ENCODE measurements around the gene CRTAP. TPM values are rescaled to one million over a fixed set of nuclear protein-coding genes. Genes with fewer than 3 reads are reported as not detected.

Gene CRTAP
- total and polyA plus RNA-seq, 2 of the 13 experiments (the other 11 are each of a cell fraction or from before 2014, with no cell fraction given): 54.2 to 119 TPM

DNA sequence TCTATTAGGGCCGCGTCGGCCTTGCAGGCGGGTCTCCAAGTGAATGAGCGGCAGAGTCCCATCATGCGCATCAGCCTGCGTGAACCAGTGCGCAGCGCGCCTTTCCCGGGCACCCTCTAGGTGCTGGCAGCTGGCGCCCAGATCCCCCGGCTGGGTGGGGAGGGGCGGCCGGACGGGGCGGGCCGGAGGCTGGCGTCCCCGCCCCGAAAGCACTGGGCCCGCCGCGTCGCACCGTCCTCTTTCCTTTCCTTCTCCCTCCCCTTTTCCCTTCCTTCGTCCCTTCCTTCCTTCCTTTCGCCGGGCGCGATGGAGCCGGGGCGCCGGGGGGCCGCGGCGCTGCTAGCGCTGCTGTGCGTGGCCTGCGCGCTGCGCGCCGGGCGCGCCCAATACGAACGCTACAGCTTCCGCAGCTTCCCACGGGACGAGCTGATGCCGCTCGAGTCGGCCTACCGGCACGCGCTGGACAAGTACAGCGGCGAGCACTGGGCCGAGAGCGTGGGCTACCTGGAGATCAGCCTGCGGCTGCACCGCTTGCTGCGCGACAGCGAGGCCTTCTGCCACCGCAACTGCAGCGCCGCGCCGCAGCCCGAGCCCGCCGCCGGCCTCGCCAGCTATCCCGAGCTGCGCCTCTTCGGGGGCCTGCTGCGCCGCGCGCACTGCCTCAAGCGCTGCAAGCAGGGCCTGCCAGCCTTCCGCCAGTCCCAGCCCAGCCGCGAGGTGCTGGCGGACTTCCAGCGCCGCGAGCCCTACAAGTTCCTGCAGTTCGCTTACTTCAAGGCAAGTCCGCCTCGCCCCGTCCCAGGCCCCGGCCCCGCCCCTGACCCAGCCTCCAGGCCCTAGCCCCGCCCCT is at the start of gene CRTAP (continued):
- TF ChIP-seq, protein P1, sequence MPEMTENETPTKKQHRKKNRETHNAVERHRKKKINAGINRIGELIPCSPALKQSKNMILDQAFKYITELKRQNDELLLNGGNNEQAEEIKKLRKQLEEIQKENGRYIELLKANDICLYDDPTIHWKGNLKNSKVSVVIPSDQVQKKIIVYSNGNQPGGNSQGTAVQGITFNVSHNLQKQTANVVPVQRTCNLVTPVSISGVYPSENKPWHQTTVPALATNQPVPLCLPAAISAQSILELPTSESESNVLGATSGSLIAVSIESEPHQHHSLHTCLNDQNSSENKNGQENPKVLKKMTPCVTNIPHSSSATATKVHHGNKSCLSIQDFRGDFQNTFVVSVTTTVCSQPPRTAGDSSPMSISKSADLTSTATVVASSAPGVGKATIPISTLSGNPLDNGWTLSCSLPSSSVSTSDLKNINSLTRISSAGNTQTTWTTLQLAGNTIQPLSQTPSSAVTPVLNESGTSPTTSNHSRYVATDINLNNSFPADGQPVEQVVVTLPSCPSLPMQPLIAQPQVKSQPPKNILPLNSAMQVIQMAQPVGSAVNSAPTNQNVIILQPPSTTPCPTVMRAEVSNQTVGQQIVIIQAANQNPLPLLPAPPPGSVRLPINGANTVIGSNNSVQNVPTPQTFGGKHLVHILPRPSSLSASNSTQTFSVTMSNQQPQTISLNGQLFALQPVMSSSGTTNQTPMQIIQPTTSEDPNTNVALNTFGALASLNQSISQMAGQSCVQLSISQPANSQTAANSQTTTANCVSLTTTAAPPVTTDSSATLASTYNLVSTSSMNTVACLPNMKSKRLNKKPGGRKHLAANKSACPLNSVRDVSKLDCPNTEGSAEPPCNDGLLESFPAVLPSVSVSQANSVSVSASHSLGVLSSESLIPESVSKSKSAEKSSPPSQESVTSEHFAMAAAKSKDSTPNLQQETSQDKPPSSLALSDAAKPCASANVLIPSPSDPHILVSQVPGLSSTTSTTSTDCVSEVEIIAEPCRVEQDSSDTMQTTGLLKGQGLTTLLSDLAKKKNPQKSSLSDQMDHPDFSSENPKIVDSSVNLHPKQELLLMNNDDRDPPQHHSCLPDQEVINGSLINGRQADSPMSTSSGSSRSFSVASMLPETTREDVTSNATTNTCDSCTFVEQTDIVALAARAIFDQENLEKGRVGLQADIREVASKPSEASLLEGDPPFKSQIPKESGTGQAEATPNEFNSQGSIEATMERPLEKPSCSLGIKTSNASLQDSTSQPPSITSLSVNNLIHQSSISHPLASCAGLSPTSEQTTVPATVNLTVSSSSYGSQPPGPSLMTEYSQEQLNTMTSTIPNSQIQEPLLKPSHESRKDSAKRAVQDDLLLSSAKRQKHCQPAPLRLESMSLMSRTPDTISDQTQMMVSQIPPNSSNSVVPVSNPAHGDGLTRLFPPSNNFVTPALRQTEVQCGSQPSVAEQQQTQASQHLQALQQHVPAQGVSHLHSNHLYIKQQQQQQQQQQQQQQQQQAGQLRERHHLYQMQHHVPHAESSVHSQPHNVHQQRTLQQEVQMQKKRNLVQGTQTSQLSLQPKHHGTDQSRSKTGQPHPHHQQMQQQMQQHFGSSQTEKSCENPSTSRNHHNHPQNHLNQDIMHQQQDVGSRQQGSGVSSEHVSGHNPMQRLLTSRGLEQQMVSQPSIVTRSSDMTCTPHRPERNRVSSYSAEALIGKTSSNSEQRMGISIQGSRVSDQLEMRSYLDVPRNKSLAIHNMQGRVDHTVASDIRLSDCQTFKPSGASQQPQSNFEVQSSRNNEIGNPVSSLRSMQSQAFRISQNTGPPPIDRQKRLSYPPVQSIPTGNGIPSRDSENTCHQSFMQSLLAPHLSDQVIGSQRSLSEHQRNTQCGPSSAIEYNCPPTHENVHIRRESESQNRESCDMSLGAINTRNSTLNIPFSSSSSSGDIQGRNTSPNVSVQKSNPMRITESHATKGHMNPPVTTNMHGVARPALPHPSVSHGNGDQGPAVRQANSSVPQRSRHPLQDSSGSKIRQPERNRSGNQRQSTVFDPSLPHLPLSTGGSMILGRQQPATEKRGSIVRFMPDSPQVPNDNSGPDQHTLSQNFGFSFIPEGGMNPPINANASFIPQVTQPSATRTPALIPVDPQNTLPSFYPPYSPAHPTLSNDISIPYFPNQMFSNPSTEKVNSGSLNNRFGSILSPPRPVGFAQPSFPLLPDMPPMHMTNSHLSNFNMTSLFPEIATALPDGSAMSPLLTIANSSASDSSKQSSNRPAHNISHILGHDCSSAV (CRISPR knock-in tag; IDR thresholded peaks at IDR 0.05; ENCODE audit: borderline replicate concordance): no peak
- TF ChIP-seq LCORL (IDR thresholded peaks at IDR 0.05) (no peak), LCORL (CRISPR knock-in tag; IDR thresholded peaks at IDR 0.05) (0 out of 2 replicates have a peak, but pooled peaks have one; percentile 12), SSRP1 (CRISPR knock-in tag; IDR thresholded peaks at IDR 0.05) (no peak), POLR2AphosphoS5 (IDR thresholded peaks at IDR 0.05; ENCODE audit: low read depth, low read length) (peak; percentile 59), HNRNPLL (IDR thresholded peaks at IDR 0.05; ENCODE audit: low read depth, low read length, poor library complexity, severe bottlenecking) (peak; percentile 98), ELF1 (CRISPR knock-in tag; IDR thresholded peaks at IDR 0.05) (no peak; the same call in 1 of the 2 replicates), CREB3 (CRISPR knock-in tag; IDR thresholded peaks at IDR 0.05) (no peak), TFAP4 (IDR thresholded peaks at IDR 0.05; ENCODE audit: borderline replicate concordance, low read depth) (peak; percentile 49; the same call in 1 of the 2 replicates), ZNF781 (CRISPR knock-in tag; IDR thresholded peaks at IDR 0.05; ENCODE audit: borderline replicate concordance, not compliant biosample characterization) (no peak), ZNF589 (CRISPR knock-in tag; conservative IDR thresholded peaks at IDR 0.05) (no peak), CCAR2 (optimal IDR thresholded peaks at IDR 0.05; ENCODE audit: low read depth, low read length) (no peak), RBM39 (IDR thresholded peaks at IDR 0.05; ENCODE audit: low read depth, low read length, poor library complexity, severe bottlenecking) (no peak), CCDC6 (CRISPR knock-in tag; IDR thresholded peaks at IDR 0.05) (peak; percentile 89), ZNF292 (CRISPR knock-in tag; IDR thresholded peaks at IDR 0.05; ENCODE audit: borderline replicate concordance, low read depth) (no peak), ZFYVE20 (CRISPR knock-in tag; IDR thresholded peaks at IDR 0.05; ENCODE audit: borderline replicate concordance, low read depth) (peak; percentile 25; the same call in 1 of the 2 replicates), REXO4 (CRISPR knock-in tag; IDR thresholded peaks at IDR 0.05; ENCODE audit: borderline replicate concordance) (no peak), ZNF296 (CRISPR knock-in tag; conservative IDR thresholded peaks at IDR 0.05) (0 out of 2 replicates have a peak, but pooled peaks have one; percentile 49), ZNF253 (CRISPR knock-in tag; IDR thresholded peaks at IDR 0.05; ENCODE audit: borderline replicate concordance) (no peak)

Data from HepG2 (cell line).